Stimulated activated naive CD4-positive, alpha-beta T cell (primary cell): ENCODE measurements around the gene RAB36.
"Not testable (repeated sequence)": the region's sequence is repeated elsewhere in the genome, so short reads cannot be mapped to it uniquely, and the experiment has no call there.

Experiments
- DNase-seq, 6 experiments: peaks; one replicate each; lab custom pipeline; 2025; lab: John Stamatoyannopoulos, UW

Gene RAB36

DNA sequence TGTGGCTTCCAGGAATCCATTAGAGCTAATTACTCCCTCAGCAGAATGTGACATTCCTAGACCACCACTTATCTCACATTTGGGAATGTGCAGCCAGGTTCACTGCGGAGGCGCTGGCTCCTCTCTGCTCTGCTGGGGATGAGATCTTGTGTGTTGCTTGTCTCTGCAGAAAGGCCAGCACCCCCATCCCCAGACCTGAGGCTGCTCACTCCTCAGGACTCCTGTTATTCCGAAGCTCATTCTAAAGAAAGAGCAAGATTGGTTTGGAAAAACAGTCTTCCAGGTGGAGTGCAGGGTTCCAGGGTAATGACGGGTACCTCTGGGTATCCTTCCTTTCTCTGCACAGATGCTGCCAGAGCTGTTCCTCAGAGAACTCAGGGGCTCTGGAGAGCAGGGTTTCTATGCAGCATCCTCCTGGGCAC, 24.3 kb upstream of the RAB36 start:
- DNase-seq: no peak

GRCh38 chr22:23121424-23121823, 23.9 kb upstream of the RAB36 start:
- DNase-seq: no peak

- DNase-seq: no peak
These were observed 22.9 kb upstream of the RAB36 start for GRCh38 chr22:23122216-23122957.

DNA sequence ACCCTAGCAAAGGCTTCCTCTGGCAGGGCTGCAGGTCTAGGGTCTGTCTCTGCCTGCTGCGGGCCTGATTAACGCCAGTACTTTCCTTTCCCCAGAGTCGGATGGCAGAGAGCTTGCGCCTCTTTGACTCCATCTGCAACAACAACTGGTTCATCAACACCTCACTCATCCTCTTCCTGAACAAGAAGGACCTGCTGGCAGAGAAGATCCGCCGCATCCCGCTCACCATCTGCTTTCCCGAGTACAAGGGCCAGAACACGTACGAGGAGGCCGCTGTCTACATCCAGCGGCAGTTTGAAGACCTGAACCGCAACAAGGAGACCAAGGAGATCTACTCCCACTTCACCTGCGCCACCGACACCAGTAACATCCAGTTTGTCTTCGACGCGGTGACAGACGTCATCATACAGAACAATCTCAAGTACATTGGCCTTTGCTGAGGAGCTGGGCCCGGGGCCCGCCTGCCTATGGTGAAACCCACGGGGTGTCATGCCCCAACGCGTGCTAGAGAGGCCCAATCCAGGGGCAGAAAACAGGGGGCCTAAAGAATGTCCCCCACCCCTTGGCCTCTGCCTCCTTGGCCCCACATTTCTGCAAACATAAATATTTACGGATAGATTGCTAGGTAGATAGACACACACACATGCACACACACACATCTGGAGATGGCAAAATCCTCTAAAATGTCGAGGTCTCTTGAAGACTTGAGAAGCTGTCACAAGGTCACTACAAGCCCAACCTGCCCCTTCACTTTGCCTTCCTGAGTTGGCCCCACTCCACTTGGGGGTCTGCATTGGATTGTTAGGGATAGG, 22.1 kb upstream of the RAB36 start:
- DNase-seq: no peak

DNA sequence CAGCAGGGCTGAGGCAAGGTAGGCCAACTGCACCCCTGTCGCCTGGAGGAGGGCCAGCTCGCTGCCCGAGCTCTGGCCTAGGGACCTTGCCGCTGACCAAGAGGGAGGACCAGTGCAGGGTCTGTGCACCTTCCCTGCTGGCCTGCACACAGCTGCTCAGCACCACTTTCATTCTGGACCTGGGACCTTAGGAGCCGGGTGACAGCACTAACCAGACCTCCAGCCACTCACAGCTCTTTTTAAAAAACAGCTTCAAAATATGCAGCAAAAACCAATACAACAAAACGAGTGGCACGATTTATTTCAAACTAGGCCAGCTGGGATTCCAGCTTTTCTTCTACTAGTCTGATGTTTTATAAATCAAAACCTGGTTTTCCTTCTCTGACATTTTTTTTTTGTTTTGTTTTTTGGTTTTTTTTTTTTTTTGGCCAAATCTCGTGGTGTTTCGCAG, 21.4 kb upstream of the RAB36 start:
- no peak for DNase-seq

DNA sequence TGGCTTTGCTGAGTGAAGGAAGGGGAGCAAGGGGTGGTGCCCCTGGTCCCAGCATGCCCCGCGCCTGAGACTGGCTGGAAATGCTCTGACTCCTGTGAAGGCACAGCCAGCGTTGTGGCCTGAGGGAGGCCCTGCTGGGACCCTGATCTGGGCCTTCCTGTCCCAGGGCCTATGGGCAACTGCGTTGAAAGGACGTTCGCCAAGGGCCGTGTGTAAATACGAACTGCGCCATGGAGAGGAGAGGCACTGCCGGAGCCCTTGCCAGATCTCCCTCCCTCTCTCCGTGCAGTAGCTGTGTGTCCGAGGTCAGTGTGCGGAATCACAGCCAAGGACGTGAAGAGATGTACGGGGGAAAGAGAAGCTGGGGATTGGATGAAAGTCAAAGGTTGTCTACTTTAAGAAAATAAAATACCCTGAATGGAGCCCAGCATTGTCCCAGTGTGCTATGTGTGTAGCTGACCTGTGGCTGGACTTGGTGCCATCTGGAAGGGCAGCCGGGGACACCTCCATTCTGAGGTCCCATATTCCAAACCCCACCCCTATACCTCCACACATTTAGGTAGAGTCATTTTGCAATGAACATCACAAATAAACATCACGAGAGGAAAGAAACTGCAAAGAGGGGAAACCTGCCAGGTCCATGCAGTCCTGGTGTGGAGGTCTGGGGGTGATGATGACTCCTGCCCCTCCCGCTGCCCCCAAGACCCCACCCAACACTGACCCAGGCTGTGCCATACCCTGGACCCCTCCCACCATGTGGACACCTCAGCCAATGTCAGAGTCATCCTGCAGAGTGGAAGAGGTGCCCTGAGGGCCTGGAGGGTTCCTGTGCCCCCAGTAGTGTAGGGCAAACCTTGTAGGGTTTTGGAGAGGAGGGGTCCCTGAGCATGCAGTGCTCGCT, 20.4 kb upstream of the RAB36 start:
- no peak for DNase-seq

DNA sequence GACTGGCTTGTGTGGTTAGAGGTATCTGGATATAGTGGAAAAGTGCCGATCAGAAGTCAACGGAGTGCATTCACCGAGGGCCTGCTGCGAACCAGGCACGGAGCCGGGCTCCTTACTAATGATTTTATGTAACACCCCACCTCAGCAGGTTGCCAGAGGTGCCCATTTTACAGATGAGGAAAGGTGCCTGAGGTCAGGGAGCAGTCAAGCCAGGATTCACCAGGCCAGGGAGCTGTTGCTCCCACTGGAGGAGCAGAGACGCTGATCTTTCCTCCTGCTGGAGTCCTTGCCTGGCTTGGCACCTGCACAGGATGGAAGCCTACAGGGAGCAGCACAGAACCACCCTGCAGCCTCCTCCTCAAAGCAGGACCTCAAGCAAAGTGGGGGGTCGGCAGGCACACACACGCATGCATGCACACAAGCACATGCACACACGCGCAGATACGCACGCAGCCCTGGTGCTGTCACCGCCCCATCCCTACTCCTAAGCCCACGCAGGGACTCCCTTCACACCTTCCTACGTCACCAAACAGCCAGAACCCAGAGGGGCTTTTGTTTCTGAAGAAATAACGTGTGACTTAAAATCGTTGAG, 19.7 kb upstream of the RAB36 start:
- DNase-seq: no peak

- no peak for DNase-seq
These were observed 18.9 kb upstream of the RAB36 start for GRCh38 chr22:23126165-23127054.

DNA sequence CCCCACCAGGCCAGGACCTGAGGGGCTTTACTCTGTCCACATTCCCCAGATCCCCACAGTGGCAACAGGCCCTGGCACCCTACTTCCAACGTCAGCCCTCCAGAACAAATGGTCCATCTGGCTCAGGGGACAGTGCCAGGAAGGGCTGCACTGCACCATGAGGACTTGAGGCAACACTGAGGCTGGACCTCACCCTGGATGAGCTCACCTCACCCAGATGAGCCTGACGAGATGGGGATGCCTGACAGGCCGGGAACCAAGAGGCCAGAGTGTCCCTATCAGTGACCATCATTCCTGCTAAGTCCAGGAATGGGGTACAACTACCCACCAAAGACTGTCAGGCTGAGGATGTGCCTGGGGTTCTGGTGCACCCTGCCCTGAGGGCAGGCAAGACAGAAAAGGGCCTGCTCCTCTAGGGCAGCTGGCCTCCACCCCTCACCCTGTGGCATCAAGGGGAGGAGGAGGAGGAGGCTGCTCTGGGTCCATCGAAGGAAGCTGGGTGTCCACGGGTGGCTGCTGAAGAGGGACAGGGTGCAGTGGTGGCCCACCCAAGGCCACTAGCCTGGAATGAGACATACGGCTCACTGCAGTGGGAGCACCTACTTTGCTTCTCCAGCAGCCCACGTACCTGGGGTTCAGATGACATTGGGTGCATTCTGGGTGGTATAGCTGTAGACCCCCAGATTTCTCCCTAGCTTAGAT, 18.1 kb upstream of the RAB36 start:
- DNase-seq: no peak

DNA sequence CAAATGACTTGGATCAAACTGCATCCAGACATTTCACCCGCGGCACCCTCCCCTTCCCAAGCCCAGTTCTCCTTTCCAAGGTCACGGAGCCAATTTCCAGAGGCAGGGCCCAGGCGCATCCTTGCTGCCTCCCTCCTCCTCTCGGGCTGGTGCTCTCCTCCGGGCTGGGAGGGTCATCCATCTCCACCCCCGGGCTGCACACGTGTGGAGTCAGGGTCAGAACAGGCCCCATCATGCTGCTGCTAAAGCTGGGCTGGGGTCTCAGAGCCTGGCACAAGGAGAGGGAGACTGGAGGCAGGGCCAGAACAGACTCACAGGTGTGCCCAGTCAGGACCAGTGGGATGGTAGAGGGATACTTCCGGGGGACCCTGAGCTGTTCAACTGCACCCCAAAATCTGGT, 17.5 kb upstream of the RAB36 start:
- no peak for DNase-seq

- peak; percentile 41 to 81 (median 60) for DNase-seq
These were observed 16.8 kb upstream of the RAB36 start for GRCh38 chr22:23128269-23129108.

DNA sequence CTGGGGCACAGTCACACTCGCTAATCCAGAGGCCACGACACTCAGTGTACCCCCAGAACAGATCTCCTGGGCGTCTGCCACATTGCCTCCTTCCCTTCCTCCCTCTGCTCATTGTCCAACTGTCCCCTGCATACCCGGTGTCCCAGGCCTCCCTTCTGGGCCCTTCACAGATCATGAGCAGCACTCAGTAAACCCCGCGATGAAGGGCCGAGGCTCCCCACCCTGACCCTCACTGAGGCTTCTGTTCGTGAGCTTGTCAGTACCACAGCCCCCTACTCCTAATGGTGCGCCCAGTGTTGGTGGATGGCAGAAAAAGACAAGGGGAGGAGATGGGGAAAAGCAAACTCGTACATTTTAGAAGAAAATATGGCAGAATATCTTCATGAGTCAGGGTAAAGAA, 16.1 kb upstream of the RAB36 start:
- DNase-seq: no peak

DNA sequence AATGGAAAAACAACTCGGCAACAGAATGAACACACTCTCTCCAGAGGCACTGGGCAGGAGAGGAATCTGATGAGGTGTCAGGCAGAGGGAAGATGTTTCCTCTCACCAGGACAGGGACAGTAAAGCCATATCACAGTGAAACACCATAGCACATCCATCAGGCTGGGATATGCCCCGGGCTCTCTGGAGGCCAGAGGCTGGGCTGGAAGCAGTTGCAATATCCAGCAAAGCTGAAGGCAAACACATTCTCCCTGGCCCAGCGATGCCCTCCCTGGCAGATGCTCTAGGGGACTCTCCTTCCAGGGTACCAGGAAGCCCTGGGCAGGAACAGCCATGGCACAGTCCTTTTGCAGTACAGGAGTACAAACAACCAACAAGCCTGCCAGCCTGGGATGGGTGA, 14.6 kb upstream of the RAB36 start:
- DNase-seq: no peak

GRCh38 chr22:23131931-23132330, 13.3 kb upstream of the RAB36 start:
- DNase-seq: no peak

- DNase-seq: no peak
These were observed 12.7 kb upstream of the RAB36 start for GRCh38 chr22:23132376-23133091.

DNA sequence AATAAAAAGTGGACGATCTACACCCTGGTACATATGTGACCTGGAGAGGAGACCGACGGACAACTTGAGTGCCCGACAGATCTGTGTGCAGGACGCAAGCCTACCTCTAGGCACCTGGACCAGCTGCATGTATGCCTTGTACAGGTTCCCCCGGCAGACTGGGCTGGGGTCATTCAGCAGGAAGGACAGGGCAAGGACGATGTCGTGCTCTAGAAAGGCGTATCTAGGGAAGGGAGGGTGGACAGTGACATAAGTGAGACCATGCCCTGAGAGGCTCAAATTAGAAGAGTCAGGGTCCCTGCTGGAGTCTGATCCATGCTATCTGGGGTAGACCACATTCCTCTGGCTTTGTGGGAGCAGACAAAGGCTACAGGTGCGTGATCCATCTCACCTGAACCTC, 11.4 kb upstream of the RAB36 start:
- DNase-seq: no peak

DNA sequence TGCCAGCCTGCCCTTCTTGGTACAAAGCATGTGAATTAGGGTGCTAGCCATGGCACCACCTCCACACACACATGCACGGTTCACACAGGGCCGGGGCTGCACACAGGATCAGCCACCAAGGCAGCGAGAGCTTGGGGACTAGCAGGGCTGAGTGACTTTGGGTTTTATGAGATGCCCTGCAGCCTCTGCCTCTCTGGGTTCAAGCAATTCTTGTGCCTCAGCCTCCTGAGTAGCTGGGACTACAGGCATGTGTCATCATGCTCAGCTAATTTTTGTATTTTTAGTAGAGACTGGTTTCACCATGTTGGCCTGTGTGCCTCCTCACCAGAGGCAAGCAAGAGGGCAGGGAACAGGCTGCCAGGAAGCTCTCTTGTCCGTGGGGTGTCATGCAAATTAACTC, 8.3 kb upstream of the RAB36 start:
- not testable (repeated sequence) for DNase-seq

DNA sequence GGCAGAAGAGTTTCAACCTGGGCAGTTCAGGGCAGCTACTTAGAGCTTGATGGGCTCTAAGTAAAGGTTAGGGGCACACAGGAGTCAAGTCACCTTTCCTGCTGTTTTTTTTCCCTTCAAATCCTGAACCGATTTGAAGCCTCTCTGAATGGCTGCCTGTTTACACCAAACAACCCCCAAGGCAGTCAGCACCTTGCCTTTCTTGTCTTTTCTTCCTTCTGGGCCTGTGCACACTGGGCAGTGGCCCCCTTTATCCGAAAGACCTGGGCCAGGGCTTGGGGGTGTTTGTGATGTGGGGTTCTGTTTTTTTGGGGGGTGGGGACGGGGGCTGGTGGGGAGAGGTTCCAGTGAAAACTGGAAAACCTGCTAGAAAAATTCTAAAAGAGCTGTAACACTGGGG, 7.8 kb upstream of the RAB36 start:
- DNase-seq: no peak
